Measurements from ENCODE around the gene CYP2A6. TPM values are rescaled to one million over a fixed set of nuclear protein-coding genes. Genes with fewer than 3 reads are reported as not detected.
"Not testable (repeated sequence)": the region's sequence is repeated elsewhere in the genome, so short reads cannot be mapped to it uniquely, and the experiment has no call there.

CYP2A6 gene
- total RNA-seq, 1 donor, result not detected

DNA sequence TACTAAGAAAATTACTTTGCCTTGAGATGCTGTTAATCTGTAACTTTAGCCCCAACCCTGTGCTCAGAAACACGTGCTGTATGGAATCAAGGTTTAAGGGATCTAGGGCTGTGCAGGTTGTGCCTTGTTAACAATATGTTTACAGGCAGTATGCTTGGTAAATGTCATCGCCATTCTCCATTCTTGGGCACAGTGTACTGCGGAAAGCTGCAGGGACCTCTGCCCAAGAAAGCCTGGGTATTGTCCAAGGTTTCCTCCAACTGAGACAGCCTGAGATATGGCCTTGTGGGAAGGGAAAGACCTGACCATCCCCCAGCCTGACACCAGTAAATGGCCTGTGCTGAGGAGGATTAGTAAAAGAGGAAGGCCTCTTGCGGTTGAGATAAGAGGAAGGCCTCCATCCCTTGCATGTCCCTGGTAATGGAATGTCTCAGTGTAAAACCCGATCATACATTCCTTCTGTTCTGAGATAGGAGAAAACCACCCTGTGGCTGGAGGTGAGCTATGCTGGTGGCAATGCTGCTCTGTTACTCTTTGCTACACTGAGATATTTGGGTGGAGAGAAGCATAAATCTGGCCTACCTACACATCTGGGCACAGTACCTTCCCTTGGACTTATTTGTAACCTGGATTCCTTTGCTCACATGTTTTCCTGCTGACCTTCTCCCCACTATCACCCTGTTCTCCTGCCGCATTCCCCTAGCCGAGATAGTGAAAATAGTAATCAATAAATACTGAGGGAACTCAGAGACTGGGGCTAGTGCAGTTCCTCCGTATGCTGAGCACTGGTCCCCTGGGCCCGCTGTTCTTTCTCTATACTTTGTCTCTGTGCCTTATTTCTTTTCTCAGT lies 27.3 kb downstream of the CYP2A6 start:
- H3K4me3 ChIP-seq (ENCODE audit: low read depth, low read length), result not testable (repeated sequence)
- DNase-seq (ENCODE audit: low read depth), result peak; percentile 97

DNA sequence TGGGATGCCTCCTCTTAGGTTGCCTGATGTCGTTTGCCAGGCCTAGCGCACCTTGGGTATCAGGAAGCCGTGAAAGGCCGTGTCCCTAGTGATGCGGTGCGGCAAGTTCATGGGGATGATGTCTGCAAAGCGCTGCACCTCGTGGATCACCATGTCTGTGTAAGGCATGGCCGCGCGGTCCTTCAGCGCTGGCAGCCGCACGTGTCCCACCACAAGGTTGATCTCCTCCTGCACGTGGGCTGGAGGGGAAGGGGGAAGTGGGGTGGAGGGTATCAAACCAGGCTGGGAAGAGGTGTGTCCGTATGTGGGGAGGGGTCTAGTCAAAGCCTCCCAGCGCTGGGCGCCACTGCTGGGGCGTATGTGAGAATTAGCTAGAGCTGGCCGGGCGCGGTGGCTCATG lies 28.1 kb downstream of the CYP2A6 start:
- TF ChIP-seq, protein P1, sequence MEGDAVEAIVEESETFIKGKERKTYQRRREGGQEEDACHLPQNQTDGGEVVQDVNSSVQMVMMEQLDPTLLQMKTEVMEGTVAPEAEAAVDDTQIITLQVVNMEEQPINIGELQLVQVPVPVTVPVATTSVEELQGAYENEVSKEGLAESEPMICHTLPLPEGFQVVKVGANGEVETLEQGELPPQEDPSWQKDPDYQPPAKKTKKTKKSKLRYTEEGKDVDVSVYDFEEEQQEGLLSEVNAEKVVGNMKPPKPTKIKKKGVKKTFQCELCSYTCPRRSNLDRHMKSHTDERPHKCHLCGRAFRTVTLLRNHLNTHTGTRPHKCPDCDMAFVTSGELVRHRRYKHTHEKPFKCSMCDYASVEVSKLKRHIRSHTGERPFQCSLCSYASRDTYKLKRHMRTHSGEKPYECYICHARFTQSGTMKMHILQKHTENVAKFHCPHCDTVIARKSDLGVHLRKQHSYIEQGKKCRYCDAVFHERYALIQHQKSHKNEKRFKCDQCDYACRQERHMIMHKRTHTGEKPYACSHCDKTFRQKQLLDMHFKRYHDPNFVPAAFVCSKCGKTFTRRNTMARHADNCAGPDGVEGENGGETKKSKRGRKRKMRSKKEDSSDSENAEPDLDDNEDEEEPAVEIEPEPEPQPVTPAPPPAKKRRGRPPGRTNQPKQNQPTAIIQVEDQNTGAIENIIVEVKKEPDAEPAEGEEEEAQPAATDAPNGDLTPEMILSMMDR (IDR thresholded peaks at IDR 0.05; ENCODE audit: insufficient read depth, low read depth, low read length), result no peak
- DNase-seq (ENCODE audit: low read depth), result no peak
- no peak overlapping the region for H3K4me3 ChIP-seq (ENCODE audit: low read depth, low read length)

DNA sequence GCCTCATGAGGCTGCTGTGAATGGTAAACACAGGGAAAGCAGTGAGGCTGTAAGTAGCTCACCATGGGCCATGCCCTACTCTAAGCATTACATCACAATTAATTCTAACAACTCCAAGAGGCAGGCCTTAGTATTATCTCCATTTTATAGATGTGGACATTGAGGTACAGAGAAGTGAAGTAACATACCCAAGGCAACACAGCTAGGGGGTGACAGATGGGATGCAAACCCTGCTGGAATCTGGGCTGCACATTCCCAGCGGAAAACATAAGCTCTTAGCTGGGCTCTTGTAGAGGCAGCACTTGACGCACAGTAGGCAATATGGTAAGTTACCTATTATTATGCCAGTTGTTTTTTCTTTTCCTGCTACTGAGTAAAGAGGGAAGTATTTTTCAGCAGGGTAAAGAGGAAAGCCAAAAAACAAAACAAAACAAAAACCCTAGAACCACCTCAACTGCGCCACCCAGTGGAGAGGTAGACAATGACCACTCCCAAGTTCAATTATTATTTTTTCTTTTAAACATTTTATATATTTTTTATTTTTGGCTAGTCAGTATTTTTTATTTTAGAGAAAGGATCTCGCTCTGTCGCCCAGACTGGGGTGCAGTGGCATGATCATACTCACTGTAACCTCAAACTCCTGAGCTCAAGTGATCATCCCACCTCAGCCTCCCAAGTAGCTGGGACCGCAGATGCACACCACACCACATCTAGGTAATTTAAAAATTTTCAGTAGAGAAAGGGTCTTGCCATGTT lies 30.6 kb downstream of the CYP2A6 start:
- peak; percentile 61 for DNase-seq (ENCODE audit: low read depth)
- TF ChIP-seq, protein P1 (IDR thresholded peaks at IDR 0.05; ENCODE audit: insufficient read depth, low read depth, low read length), result peak; percentile 70
- not testable (repeated sequence) for H3K4me3 ChIP-seq (ENCODE audit: low read depth, low read length)

DNA sequence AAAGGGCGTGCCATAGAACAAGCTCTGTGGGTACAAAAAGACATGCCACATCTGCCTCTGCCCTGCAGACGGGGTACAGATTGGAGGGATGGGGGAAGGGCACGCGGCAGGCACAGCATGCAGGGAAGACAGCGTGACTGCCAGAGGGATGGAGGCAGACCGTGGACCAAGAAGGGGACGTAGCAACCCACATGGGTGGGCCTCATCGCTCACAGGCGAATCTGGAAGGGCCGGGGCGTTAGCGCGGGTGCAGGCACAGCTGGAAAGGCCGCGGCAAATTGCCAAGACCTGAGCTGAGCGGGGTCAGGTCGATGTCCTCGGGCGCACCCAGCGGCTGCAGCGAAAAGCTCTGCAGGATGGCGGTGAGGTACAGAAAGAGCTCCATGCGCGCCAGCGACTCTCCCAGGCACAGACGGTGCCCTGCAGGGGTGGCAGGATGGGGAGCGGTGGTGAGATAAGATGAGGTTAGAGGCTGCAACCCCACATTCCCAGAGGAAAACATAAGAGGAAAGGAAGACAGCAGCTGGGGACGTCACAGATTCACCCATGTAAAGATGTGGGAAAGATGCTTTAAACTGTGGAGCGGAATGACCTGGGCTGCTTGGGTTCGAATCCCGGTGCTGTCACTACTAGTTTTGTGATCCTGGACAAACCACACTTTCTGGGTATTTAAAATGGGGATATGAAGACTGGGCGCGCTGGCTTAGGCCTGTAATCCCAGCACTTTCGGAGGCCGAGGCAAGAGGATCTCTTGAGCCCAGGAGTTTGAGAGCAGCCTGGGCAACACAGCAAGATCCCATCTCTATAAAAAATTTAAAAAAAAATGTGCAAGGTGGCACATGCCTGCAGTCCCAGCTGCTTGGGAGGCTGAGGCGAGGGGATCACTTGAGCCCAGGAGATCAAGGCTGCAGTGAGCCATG lies 31.5 kb downstream of the CYP2A6 start:
- peak; percentile 74 for DNase-seq (ENCODE audit: low read depth)
- H3K4me3 ChIP-seq (ENCODE audit: low read depth, low read length), result not testable (repeated sequence)
- TF ChIP-seq, protein P1 (IDR thresholded peaks at IDR 0.05; ENCODE audit: insufficient read depth, low read depth, low read length), result peak; percentile 26

DNA sequence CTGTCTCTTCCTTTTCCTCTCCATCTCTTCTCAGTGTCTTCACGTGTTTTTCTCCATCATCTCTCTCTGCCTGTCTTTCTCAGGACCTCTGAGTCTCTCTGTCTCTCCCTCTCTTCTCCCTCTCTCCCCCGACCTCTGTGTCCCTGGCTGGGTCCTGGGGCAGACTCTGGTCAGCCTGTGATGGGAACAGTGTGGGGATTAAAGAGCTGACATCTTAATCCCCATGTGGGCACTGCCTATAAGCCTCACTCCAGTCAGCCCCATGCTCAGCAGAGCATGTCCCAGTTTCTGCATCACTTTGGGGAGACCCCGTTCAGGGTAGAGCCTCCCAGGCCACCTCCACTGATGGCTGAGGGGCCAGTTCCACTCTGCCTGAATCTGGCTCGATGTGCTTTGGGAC lies 35.0 kb downstream of the CYP2A6 start:
- no peak for DNase-seq (ENCODE audit: low read depth)
- H3K4me3 ChIP-seq (ENCODE audit: low read depth, low read length), result no peak overlapping the region
- TF ChIP-seq, protein P1 (IDR thresholded peaks at IDR 0.05; ENCODE audit: insufficient read depth, low read depth, low read length), result no peak

DNA sequence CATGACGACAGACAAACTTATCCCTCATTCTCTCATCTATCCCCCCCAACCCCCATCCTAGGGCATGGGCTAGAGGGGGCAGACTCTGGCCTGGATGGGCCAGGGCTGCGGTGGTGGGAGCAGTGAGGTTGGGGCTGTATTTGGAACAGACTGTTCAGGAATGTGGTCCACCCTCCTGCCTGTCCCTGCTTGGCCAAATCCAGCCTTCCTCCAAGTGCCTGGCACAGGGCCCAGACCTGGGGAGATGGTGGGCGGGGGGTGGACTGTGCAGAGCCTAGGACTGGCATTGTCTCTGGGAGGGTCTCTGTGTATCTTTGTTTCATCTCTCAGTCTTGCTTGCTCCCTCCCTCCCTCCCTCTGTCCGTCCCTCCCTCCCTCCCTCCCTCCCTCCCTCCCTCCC lies 37.1 kb downstream of the CYP2A6 start:
- peak; percentile 33 for DNase-seq (ENCODE audit: low read depth)
- TF ChIP-seq, protein P1 (IDR thresholded peaks at IDR 0.05; ENCODE audit: insufficient read depth, low read depth, low read length), result no peak

DNA sequence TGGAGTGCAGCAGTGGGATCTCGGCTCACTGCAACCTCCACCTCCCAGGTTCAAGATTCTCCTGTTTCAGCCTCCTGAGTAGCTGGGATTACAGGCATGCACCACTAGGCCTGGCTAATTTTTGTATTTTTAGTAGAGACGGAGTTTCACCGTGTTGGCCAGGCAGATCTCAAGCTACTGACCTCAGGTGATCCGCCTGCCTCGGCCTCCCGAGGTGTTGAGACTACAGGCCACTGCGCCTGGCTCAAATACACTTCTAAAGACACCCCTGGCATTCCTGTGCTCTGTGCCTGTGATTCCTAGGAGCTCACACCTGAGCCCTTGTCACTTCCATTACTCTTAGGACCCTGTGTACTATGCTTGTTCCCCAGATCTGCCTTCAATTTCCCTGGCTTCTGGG lies 37.7 kb downstream of the CYP2A6 start:
- not testable (repeated sequence) for DNase-seq (ENCODE audit: low read depth); H3K4me3 ChIP-seq (ENCODE audit: low read depth, low read length)

More for the DNA sequence above, 37.1 kb downstream of the CYP2A6 start:
- H3K4me3 ChIP-seq (ENCODE audit: low read depth, low read length), result no peak overlapping the region

Data from fibroblast of villous mesenchyme (primary cell).